ENCODE data around the gene ALK. TPM values are rescaled to one million over a fixed set of nuclear protein-coding genes. Genes with fewer than 3 reads are reported as not detected.
A peak's percentile ranks its signal among the peaks of the same experiment; 100 is the strongest.

The ALK gene
- total RNA-seq, 1 donor from 2014 or later: not detected

GRCh38 chr2:29509878-29510277 lies 411.5 kb downstream of the ALK start:
- Histone ChIP-seq H3K36me3 (ENCODE audit: control insufficient read depth, insufficient read depth, low read length) (no peaks in the 10 kb centered on the region), H3K4me3 (ENCODE audit: low read depth, low read length) (no peak overlapping the region), H3K27me3 (ENCODE audit: control insufficient read depth, insufficient read depth, low read length) (no peaks in the 10 kb centered on the region)
- no peak for FAIRE-seq
- no peak for TF ChIP-seq CTCF (IDR thresholded peaks at IDR 0.05; ENCODE audit: insufficient read depth, low read length, severe bottlenecking)
- DNase-seq (ENCODE audit: low read depth): no peak

DNA sequence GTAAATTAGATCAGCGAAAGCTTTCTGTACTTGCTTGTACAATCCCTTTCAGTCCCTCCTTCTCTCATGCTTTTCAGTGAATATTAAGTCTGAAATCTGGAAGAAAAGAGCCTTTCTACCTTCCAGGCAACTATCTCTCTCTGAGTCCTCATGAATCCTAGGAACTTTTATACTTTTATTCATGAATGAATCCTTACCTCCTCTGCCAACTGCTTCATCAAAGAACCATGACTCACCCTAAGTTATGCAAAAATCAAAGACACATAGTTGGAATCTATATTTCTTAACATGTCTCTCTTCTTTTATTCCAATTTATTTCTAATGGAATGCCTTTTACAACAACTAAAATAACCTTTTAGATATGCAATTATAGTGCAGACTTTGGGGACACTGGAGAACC lies 412.0 kb downstream of the ALK start:
- FAIRE-seq: no peak
- H3K27me3 ChIP-seq (ENCODE audit: control insufficient read depth, insufficient read depth, low read length): no peaks in the 10 kb centered on the region
- TF ChIP-seq CTCF (IDR thresholded peaks at IDR 0.05; ENCODE audit: insufficient read depth, low read length, severe bottlenecking): no peak
- H3K4me3 ChIP-seq (ENCODE audit: low read depth, low read length): no peak overlapping the region
- DNase-seq (ENCODE audit: low read depth): peak; percentile 27
- no peaks in the 10 kb centered on the region for H3K36me3 ChIP-seq (ENCODE audit: control insufficient read depth, insufficient read depth, low read length)

- no peak for FAIRE-seq
Observed at GRCh38 chr2:29504746-29505145, 416.6 kb downstream of the ALK start.

GRCh38 chr2:29502460-29502911 lies 418.9 kb downstream of the ALK start:
- DNase-seq (ENCODE audit: low read depth) (peak; percentile 44), FAIRE-seq (no peak)
- Histone ChIP-seq H3K27me3 (ENCODE audit: control insufficient read depth, insufficient read depth, low read length) (no peaks in the 10 kb centered on the region), H3K36me3 (ENCODE audit: control insufficient read depth, insufficient read depth, low read length) (no peaks in the 10 kb centered on the region), H3K4me3 (ENCODE audit: low read depth, low read length) (no peak overlapping the region)
- no peak for TF ChIP-seq CTCF (IDR thresholded peaks at IDR 0.05; ENCODE audit: insufficient read depth, low read length, severe bottlenecking)

More at GRCh38 chr2:29504746-29505145, 416.6 kb downstream of the ALK start:
- no peak for DNase-seq (ENCODE audit: low read depth)
- no peaks in the 10 kb centered on the region for H3K27me3 ChIP-seq (ENCODE audit: control insufficient read depth, insufficient read depth, low read length)
- no peak for TF ChIP-seq CTCF (IDR thresholded peaks at IDR 0.05; ENCODE audit: insufficient read depth, low read length, severe bottlenecking)
- no peaks in the 10 kb centered on the region for H3K36me3 ChIP-seq (ENCODE audit: control insufficient read depth, insufficient read depth, low read length)
- H3K4me3 ChIP-seq (ENCODE audit: low read depth, low read length): no peak overlapping the region

- no peaks in the 10 kb centered on the region for H3K27me3 ChIP-seq (ENCODE audit: control insufficient read depth, insufficient read depth, low read length)
Observed at GRCh38 chr2:29497375-29497774, 424.0 kb downstream of the ALK start.

More at GRCh38 chr2:29497375-29497774, 424.0 kb downstream of the ALK start:
- no peak overlapping the region for H3K4me3 ChIP-seq (ENCODE audit: low read depth, low read length)
- FAIRE-seq (no peak), DNase-seq (ENCODE audit: low read depth) (no peak)
- TF ChIP-seq CTCF (IDR thresholded peaks at IDR 0.05; ENCODE audit: insufficient read depth, low read length, severe bottlenecking): no peak
- no peaks in the 10 kb centered on the region for H3K36me3 ChIP-seq (ENCODE audit: control insufficient read depth, insufficient read depth, low read length)
